ENCODE results near the gene MTMR12.

MTMR12 gene

GRCh38 chr5:32201122-32201753 is 111.5 kb downstream of the MTMR12 start:
- H3K9ac ChIP-seq (ENCODE audit: low read length) = no peak overlapping the region
- H3K36me3 ChIP-seq (ENCODE audit: insufficient read depth, low read length) = no peaks in the 10 kb centered on the region
- H3K4me1 ChIP-seq (ENCODE audit: insufficient read depth, low read length) = no peaks in the 10 kb centered on the region
- no peaks in the 10 kb centered on the region for H3K9me3 ChIP-seq (ENCODE audit: low read length)
- no peak overlapping the region for H3K27ac ChIP-seq (ENCODE audit: low read depth, low read length)
- H3K27me3 ChIP-seq (ENCODE audit: control insufficient read depth in 1 of 2, insufficient read depth in 2 of 2, low read length in 2 of 2) = no peaks in the 10 kb centered on the region
- no peak overlapping the region for H3K4me3 ChIP-seq (ENCODE audit: low read depth in 1 of 2, low read length in 2 of 2)

DNA sequence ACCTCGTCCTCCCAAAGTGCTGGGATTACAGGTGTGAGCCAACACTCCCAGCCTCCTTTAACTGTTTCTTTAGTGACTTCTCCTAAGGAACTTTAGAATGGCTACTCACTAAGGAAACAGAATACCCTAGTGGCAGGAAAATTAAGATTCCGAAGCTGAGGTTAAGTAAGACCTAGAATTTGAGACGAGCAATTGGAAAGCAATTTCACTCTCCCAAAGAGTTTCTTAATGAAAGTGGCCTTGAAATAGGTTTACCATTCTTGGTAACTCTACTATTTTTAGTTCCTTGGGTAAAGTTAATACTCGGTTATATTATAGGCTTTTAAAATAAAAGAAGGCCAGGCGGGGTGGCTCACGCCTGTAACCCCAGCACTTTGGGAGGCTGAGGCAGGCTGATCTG is 115.7 kb downstream of the MTMR12 start:
- H3K9me3 ChIP-seq (ENCODE audit: low read length) = no peaks in the 10 kb centered on the region
- H3K27ac ChIP-seq (ENCODE audit: low read depth, low read length) = no peak overlapping the region
- H3K4me1 ChIP-seq (ENCODE audit: insufficient read depth, low read length) = peaks cover 10% of the 10 kb centered on the region
- H3K36me3 ChIP-seq (ENCODE audit: insufficient read depth, low read length) = no peaks in the 10 kb centered on the region
- no peak overlapping the region for H3K4me3 ChIP-seq (ENCODE audit: low read depth in 1 of 2, low read length in 2 of 2)
- no peaks in the 10 kb centered on the region for H3K27me3 ChIP-seq (ENCODE audit: control insufficient read depth in 1 of 2, insufficient read depth in 2 of 2, low read length in 2 of 2)
- no peak overlapping the region for H3K9ac ChIP-seq (ENCODE audit: low read length)

DNA sequence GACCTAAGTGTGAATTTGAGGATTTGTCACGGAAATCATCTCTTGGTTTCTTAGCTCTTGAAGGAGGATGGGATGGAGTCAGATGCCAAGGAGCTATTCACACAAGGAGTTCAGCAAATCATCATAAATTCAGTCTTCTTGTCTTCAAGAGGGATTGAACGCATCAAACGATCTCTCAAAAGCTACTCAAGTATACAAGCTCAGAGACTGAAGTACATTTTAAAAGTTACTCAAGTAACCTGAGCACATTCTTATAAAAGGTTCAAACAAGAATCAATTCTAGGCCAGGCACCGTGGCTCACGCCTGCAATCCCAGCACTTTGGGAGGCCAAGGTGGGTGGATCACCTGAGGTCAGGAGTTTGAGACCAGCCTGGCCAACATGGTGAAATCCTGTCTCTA is 117.5 kb downstream of the MTMR12 start:
- no peak overlapping the region for H3K9ac ChIP-seq (ENCODE audit: low read length)
- no peak overlapping the region for H3K4me3 ChIP-seq (ENCODE audit: low read depth in 1 of 2, low read length in 2 of 2)
- no peaks in the 10 kb centered on the region for H3K9me3 ChIP-seq (ENCODE audit: low read length)
- peaks cover 10% of the 10 kb centered on the region for H3K4me1 ChIP-seq (ENCODE audit: insufficient read depth, low read length)
- no peak overlapping the region for H3K27ac ChIP-seq (ENCODE audit: low read depth, low read length)
- no peaks in the 10 kb centered on the region for H3K36me3 ChIP-seq (ENCODE audit: insufficient read depth, low read length)
- no peaks in the 10 kb centered on the region for H3K27me3 ChIP-seq (ENCODE audit: control insufficient read depth in 1 of 2, insufficient read depth in 2 of 2, low read length in 2 of 2)

GRCh38 chr5:32193591-32193990 is 119.1 kb downstream of the MTMR12 start:
- peak overlapping the region; percentile 81 for H3K27ac ChIP-seq (ENCODE audit: low read depth, low read length)
- H3K9ac ChIP-seq (ENCODE audit: low read length) = no peak overlapping the region
- H3K4me1 ChIP-seq (ENCODE audit: insufficient read depth, low read length) = peaks cover 10% of the 10 kb centered on the region
- no peaks in the 10 kb centered on the region for H3K9me3 ChIP-seq (ENCODE audit: low read length)
- H3K27me3 ChIP-seq (ENCODE audit: control insufficient read depth in 1 of 2, insufficient read depth in 2 of 2, low read length in 2 of 2) = no peaks in the 10 kb centered on the region
- peak overlapping the region in 1 of 2 donors; percentile 50 for H3K4me3 ChIP-seq (ENCODE audit: low read depth in 1 of 2, low read length in 2 of 2)
- H3K36me3 ChIP-seq (ENCODE audit: insufficient read depth, low read length) = no peaks in the 10 kb centered on the region

GRCh38 chr5:32190095-32190494 is 122.6 kb downstream of the MTMR12 start:
- peaks cover 3% of the 10 kb centered on the region for H3K9me3 ChIP-seq (ENCODE audit: low read length)
- H3K9ac ChIP-seq (ENCODE audit: low read length) = no peak overlapping the region
- H3K4me1 ChIP-seq (ENCODE audit: insufficient read depth, low read length) = peaks cover 10% of the 10 kb centered on the region
- no peaks in the 10 kb centered on the region for H3K27me3 ChIP-seq (ENCODE audit: control insufficient read depth in 1 of 2, insufficient read depth in 2 of 2, low read length in 2 of 2)
- H3K36me3 ChIP-seq (ENCODE audit: insufficient read depth, low read length) = no peaks in the 10 kb centered on the region
- H3K27ac ChIP-seq (ENCODE audit: low read depth, low read length) = no peak overlapping the region
- H3K4me3 ChIP-seq (ENCODE audit: low read depth in 1 of 2, low read length in 2 of 2) = no peak overlapping the region

GRCh38 chr5:32187675-32188074 is 125.1 kb downstream of the MTMR12 start:
- Histone ChIP-seq H3K27ac (ENCODE audit: low read depth, low read length) (no peak overlapping the region), H3K9ac (ENCODE audit: low read length) (no peak overlapping the region), H3K27me3 (ENCODE audit: control insufficient read depth in 1 of 2, insufficient read depth in 2 of 2, low read length in 2 of 2) (no peaks in the 10 kb centered on the region), H3K4me1 (ENCODE audit: insufficient read depth, low read length) (no peaks in the 10 kb centered on the region), H3K9me3 (ENCODE audit: low read length) (peaks cover 3% of the 10 kb centered on the region), H3K36me3 (ENCODE audit: insufficient read depth, low read length) (no peaks in the 10 kb centered on the region), H3K4me3 (ENCODE audit: low read depth in 1 of 2, low read length in 2 of 2) (no peak overlapping the region)

GRCh38 chr5:32182463-32183063 is 130.2 kb downstream of the MTMR12 start:
- Histone ChIP-seq H3K4me3 (ENCODE audit: low read depth in 1 of 2, low read length in 2 of 2) (no peak overlapping the region), H3K36me3 (ENCODE audit: insufficient read depth, low read length) (no peaks in the 10 kb centered on the region), H3K9me3 (ENCODE audit: low read length) (peaks cover under 1% of the 10 kb centered on the region)

More at GRCh38 chr5:32182463-32183063, 130.2 kb downstream of the MTMR12 start:
- no peaks in the 10 kb centered on the region for H3K4me1 ChIP-seq (ENCODE audit: insufficient read depth, low read length)
- no peaks in the 10 kb centered on the region for H3K27me3 ChIP-seq (ENCODE audit: control insufficient read depth in 1 of 2, insufficient read depth in 2 of 2, low read length in 2 of 2)
- H3K9ac ChIP-seq (ENCODE audit: low read length) = no peak overlapping the region
- no peak overlapping the region for H3K27ac ChIP-seq (ENCODE audit: low read depth, low read length)
